ENCODE data around the gene EXOC6B.
"Not testable (repeated sequence)": the region's sequence is repeated elsewhere in the genome, so short reads cannot be mapped to it uniquely, and the experiment has no call there.

GRCh38 chr2:72641221-72641620 lies 184.6 kb downstream of the EXOC6B start:
- TF ChIP-seq CTCF, POLR2A (IDR thresholded peaks at IDR 0.05): not testable (repeated sequence)

Measured in heart left ventricle (tissue), 13 donors.